Measurements from ENCODE around the gene TNFRSF17. TPM values are rescaled to one million over a fixed set of nuclear protein-coding genes. Genes with fewer than 3 reads are reported as not detected.
"Not testable (repeated sequence)": the region's sequence is repeated elsewhere in the genome, so short reads cannot be mapped to it uniquely, and the experiment has no call there.

Gene TNFRSF17
- total RNA-seq: not detected
- long read RNA-seq: 0 reads

GRCh38 chr16:11964761-11965551 lies at the start of gene TNFRSF17:
TSS of gene TNFRSF17 (plus strand) at chr16:11965210. CDS start at chr16:11965325, 115 bp downstream.
- no peak for DNase-seq (ENCODE audit: low spot score)

DNA sequence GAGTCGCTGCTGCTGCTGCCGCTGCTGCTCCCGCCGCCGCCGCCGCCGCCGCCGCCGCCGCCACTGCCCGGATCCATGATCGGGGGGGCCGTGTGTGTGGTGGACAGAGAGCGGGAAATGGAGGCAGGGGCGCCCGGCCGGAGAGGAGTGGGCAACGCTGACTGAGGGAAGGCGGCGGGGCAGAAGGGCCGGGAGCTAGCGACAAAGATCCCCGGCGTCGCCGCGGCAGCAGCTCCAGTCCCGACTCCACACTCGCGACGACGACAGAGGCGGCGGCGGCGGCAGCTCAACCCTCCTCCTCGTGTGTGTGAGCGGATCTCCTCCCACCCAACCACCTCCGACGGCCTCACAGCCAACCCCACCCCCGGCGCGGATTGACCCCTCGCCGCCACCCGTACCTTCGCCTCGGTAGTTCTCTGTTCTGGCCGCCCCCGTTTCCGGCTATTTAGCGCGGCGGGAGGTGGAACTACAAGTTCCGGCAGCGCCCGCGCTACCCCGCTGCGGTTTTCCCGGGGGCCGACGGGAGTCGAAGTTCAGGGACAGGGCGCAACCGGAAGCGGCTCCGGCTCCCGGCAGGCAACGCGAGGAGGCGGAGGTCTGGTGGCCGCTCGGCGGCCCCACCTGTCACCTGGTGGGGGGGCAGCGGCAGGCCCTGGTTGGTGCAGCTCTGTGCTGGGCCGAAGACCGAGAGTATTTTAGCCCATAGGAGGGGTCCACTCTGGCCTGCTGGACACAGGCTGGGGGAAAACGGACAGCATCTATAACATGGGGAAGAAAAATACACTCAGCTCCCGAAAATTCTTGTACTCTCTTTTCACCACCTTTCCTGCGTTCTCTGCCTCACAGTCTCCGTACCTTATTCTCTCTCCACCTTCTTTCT lies 49.1 kb upstream of the TNFRSF17 start, which contains the start of gene GSPT1:
Gene GSPT1, minus strand, starts transcription at position 313 of the 880 bp plus-strand sequence. Its CDS starts 236 bp downstream, at position 77.
- DNase-seq (ENCODE audit: low spot score): peak; percentile 100

- no peak for DNase-seq (ENCODE audit: low spot score)
Measured at GRCh38 chr16:11916524-11917285, 48.3 kb upstream of the TNFRSF17 start.

DNA sequence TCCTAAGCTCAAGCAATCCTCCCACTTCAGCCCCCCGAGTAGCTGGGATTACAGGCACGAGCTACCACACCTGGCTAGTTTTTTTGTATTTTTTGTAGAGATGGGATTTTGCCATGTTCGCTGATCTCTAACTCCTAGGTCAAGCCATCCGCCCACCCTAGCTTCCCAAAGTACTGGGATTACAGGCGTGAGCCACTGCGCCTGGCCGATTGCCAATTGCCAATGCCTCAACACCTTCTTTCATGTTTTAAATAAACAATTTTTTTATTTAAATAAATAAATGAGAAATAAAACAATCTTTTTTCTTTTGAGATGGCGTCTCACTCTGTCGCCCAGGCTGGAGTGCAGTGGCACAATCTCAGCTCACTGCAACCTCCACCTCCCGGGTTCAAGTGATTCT lies 41.0 kb upstream of the TNFRSF17 start:
- DNase-seq (ENCODE audit: low spot score): not testable (repeated sequence)

- DNase-seq (ENCODE audit: low spot score): not testable (repeated sequence)
Measured at GRCh38 chr16:11927350-11927749, 37.7 kb upstream of the TNFRSF17 start.

- not testable (repeated sequence) for DNase-seq (ENCODE audit: low spot score)
Measured at GRCh38 chr16:11941945-11942344, 23.1 kb upstream of the TNFRSF17 start, which contains the start of gene NPIPB2. TSS of gene NPIPB2 (minus strand) at chr16:11942045. CDS start at chr16:11942045, 0 bp downstream.

DNA sequence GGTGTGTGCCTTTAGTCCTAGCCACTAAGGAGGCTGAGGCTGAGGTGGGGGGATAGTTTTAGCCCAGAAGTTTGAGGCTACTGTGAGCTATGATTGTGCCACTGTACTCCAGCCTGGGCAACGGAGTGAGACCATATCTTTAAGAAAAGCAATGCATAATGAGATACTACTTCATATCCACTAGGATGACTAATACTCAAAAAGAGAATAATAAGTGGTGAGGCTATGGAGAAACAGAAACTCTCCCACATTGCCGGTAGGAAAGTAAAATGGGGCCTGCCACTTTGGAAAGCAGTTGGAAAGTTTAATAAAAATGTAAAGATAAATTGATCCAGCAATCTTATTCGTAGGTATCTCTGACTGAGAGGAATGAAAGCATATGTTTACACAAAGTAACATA lies 18.6 kb upstream of the TNFRSF17 start:
- no peak for DNase-seq (ENCODE audit: low spot score)

GRCh38 chr16:11948819-11949218 lies 16.2 kb upstream of the TNFRSF17 start:
- DNase-seq (ENCODE audit: low spot score): no peak

- no peak for DNase-seq (ENCODE audit: low spot score)
Measured at GRCh38 chr16:11949527-11949926, 15.5 kb upstream of the TNFRSF17 start.

DNA sequence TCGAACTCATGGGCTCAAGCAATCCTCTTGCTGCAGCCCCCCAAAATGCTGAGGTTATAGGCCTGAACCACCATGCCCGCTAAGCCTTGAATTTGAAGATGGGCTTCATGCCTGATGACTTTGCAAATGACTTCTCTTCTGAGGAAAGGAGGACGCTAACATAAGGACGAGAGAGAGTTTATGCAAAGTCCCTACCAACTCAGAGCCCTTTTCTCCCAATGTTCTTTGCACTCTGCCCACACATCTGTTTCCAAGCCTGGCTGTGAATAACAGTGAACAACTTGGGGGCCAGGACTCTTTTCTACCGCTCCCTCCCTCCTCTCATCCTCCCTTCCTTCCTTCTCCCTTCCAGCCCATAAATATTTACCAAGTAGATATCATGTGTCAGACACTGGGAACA lies 14.6 kb upstream of the TNFRSF17 start:
- no peak for DNase-seq (ENCODE audit: low spot score)

- not testable (repeated sequence) for DNase-seq (ENCODE audit: low spot score)
Measured at GRCh38 chr16:11953576-11953975, 11.4 kb upstream of the TNFRSF17 start.

DNA sequence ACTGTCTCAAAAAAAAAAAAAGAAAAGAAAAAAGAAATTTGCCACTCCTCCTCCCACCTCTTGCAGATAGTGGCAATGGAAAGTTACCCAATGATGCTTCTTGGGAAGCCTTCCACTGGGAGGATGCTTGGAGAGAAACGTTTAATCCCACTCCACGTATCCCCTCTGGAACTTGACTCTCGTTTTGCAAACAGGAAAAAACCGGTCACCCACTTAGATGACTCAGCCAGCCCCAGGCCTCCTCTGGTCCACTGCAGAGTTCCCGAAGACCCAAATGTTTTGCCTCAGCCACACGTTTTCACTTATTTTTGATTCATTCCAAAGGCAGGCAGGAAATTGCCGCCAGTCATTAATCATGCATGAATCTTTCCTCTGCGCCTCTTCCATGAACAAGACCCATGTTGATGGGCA lies 9.3 kb upstream of the TNFRSF17 start:
- peak; percentile 41 for DNase-seq (ENCODE audit: low spot score)

DNA sequence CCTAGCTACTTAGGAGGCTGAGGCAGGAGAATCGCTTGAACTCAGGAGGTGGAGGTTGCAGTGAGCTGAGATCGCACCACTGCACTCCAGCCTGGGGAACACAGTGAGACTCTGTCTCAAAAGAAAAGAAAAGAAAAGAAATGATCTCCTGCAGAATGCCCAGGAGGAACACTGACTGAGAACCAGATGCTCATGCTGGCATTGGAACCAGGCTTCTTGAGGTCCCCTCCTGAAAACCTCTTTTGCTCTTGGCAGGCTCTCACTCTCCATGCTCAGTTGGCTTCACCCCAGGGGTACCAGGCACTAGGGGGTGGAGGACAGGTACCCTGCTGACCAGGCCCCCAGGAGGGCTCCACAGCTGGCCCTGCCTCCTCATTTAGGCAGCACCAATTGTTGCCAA lies 8.5 kb upstream of the TNFRSF17 start:
- DNase-seq (ENCODE audit: low spot score): peak; percentile 62

GRCh38 chr16:11957591-11958395 lies 7.2 kb upstream of the TNFRSF17 start:
- DNase-seq (ENCODE audit: low spot score): peak; percentile 72

DNA sequence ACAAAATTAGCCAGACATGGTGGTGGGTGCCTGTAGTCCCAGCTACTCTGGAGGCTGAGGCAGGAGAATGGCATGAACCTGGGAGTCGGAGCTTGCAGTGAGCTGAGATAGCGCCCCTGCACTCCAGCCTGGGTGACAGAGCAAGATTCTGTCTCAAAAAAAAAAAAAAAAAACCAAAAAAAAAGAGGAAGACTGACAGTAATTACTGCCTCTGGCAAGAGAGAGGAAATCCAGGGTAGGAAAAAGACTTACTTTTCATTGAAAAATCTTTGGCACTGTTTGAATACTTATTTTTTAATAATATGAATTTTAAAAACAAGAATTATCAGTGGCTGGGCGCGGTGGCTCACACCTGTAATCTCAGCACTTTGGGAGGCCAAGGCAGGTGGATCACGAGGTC lies 2.6 kb upstream of the TNFRSF17 start:
- DNase-seq (ENCODE audit: low spot score): not testable (repeated sequence)

GRCh38 chr16:11962978-11963377 lies 2.0 kb upstream of the TNFRSF17 start:
- DNase-seq (ENCODE audit: low spot score): not testable (repeated sequence)

DNA sequence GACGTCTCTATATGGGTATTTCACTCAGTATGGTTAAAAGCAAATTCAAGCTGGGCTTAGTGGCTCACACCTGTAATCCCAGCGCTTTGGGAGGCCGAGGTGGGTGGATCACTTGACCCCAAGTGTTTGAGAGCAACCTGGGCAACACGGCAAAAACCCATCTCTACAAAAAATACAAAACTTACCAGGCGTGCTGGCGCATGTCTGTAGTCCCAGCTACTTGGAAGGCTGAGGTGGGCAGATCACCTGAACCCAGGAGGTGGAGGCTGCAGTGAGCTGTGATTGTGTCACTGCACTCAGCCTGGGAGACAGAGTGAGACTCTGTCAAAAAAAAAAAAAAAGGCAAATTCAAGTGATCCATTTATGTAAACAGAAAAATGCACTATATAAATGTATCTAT lies 1.3 kb upstream of the TNFRSF17 start:
- DNase-seq (ENCODE audit: low spot score): no peak

GRCh38 chr16:11966173-11966572 lies 1.2 kb downstream of the TNFRSF17 start:
- no peak for DNase-seq (ENCODE audit: low spot score)

- no peak for DNase-seq (ENCODE audit: low spot score)
Measured at GRCh38 chr16:11967195-11967911, 2.3 kb downstream of the TNFRSF17 start.

GRCh38 chr16:11968577-11968976 lies 3.6 kb downstream of the TNFRSF17 start:
- no peak for DNase-seq (ENCODE audit: low spot score)
